Prostate gland (tissue), 2 donors: ENCODE results near the gene TMEM44. TPM values are rescaled to one million over a fixed set of nuclear protein-coding genes. Genes with fewer than 3 reads are reported as not detected.

Experiments
- DNase-seq: peaks from one replicate; pipeline ENCODE4 v3.0.0-alpha.2; 2019; ENCODE audit warnings: low spot score
- H3K27ac ChIP-seq, 2 donors: fragments of 200-600 bp; sonication (generic); 2 replicates each; pipeline ENCODE4 v1.5.1; 2017 to 2019
- H3K27me3 ChIP-seq: fragments of 200-600 bp; sonication (generic); replicated peaks from 2 replicates; pipeline ENCODE4 v1.5.1; 2019; ENCODE audit not compliant: insufficient read depth
- H3K36me3 ChIP-seq, 2 donors: fragments of 200-600 bp; sonication (generic); 1 replicate in 1 of 2; 2 replicates in 1 of 2; pipeline versions ENCODE4 v1.5.1 to v1.8.1; 2017 to 2019
- H3K4me1 ChIP-seq: fragments of 200-600 bp; sonication (generic); replicated peaks from 2 replicates; pipeline ENCODE4 v1.5.1; 2019
- H3K4me3 ChIP-seq, 2 donors: fragments of 200-600 bp; sonication (generic); 2 replicates each; pipeline ENCODE4 v1.5.1; 2017 to 2019
- H3K9me3 ChIP-seq: fragments of 200-600 bp; sonication (generic); 2 replicates; pipeline ENCODE4 v1.5.1; 2017
- CTCF ChIP-seq, 4 experiments: fragments of 200-600 bp in 2 of 4; fragments of 450-650 bp in 2 of 4; sonication (generic) in 2 of 4; IDR thresholded peaks; 1 replicate in 3 of 4; 2 replicates in 1 of 4; pipeline ENCODE4 v1.5.1; 2016 to 2019; ENCODE audit warnings: antibody characterized with exemption in 4 of 4, mild to moderate bottlenecking in 2 of 4, moderate library complexity in 2 of 4
- POLR2A ChIP-seq: fragments of 450-650 bp; IDR thresholded peaks from one replicate; pipeline ENCODE4 v1.6.1; 2016; ENCODE audit warnings: antibody characterized with exemption, mild to moderate bottlenecking
- POLR2AphosphoS5 ChIP-seq: sonication (generic); formaldehyde crosslinking; IDR thresholded peaks from one replicate; pipeline ENCODE4 v1.6.1; 2017; ENCODE audit warnings: antibody characterized with exemption
- WGBS: methylation state at CpG from one replicate; pipeline ENCODE4 v1.1.5; 2018; 5-methylcytosine and 5-hydroxymethylcytosine counted together
- intact Hi-C: fragments of 100-400 bp; cut with DNase I; formaldehyde crosslinking; loops from one replicate; pipeline ENCODE4 v1.14.2; 2022
- total RNA-seq, 2 donors: library from RNA; depleted of rRNA; stranded (reverse); fragments of >200 nt; gene quantifications; one replicate each; pipeline ENCODE4 v1.1.0, GENCODE V29; 2016

Gene TMEM44
- total RNA-seq, 2 donors from 2014 or later, result 11.0 to 11.1 TPM

- Histone ChIP-seq H3K9me3 (no peaks in the 10 kb centered on the region), H3K27me3 (no peaks in the 10 kb centered on the region), H3K4me1 (no peaks in the 10 kb centered on the region), H3K4me3 (no peak overlapping the region), H3K27ac (no peak overlapping the region), H3K36me3 (no peaks in the 10 kb centered on the region)
- intact Hi-C loops, result no loop called here
- DNase-seq, result no peak
- 71% methylated on average over 8 of the region's 8 CpGs for WGBS
- TF ChIP-seq POLR2AphosphoS5 (no peak), POLR2A (no peak), CTCF (IDR thresholded peaks at IDR 0.05) (no peak)
These were observed 54.1 kb downstream of the TMEM44 start for GRCh38 chr3:194579091-194579606.

DNA sequence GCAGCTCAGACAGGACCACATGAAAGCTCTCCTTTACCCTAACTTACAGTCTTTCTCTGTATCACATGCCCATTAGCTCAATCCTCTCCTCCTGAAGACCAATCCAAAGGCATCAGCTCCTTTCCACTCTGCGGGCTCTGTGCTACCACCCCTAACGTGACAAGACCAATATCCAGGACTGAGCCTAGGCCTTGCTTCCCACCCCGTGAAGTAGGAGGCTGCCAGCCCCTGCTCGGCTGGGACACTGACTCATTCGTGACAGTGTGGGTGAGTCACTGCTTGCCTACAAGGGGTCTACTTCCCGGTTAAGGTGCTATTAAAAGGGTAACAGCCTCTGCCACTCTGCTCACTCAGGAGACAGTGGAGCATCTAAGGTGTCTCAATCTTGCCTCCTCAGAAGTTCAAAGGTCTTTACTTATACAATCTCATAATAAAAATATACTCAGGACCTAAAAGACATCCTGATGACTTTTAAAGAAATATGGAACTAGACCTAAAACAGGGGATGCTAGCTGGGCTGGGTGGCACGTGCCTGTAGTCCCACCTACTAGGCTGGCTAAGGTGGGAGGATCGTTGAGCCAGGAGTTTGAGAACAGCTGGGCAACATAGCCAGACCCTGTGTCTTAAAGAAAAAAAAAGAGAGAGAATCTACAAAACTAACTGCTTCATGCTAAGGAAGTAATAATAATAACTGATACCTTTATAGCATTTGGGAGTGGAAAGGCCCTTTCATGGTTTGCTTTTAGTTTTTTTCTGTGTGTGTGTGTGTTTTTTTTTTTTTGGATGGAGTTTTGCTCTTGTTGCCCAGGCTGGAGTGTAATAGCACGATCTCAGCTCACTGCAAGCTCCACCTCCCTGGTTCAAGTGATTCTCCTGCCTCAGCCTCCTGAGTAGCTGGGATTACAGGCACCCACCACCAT lies 55.0 kb downstream of the TMEM44 start:
- H3K27ac ChIP-seq, result no peak overlapping the region
- no peak overlapping the region for H3K4me3 ChIP-seq
- no peak for DNase-seq
- intact Hi-C loops, result no loop called here
- no peak for TF ChIP-seq POLR2A
- TF ChIP-seq POLR2AphosphoS5, result no peak
- TF ChIP-seq CTCF (IDR thresholded peaks at IDR 0.05), result no peak
- H3K27me3 ChIP-seq, result no peaks in the 10 kb centered on the region
- no peaks in the 10 kb centered on the region for H3K4me1 ChIP-seq
- no peaks in the 10 kb centered on the region for H3K36me3 ChIP-seq
- H3K9me3 ChIP-seq, result no peaks in the 10 kb centered on the region
- WGBS, result 49% methylated on average over 9 of the region's 9 CpGs

GRCh38 chr3:194575484-194576210 lies 57.6 kb downstream of the TMEM44 start:
- no peak for DNase-seq
- WGBS, result 81% methylated on average over 9 of the region's 9 CpGs
- Histone ChIP-seq H3K4me1 (no peaks in the 10 kb centered on the region), H3K4me3 (no peak overlapping the region), H3K27me3 (no peaks in the 10 kb centered on the region), H3K36me3 (no peaks in the 10 kb centered on the region), H3K27ac (no peak overlapping the region), H3K9me3 (no peaks in the 10 kb centered on the region)
- no peak for TF ChIP-seq POLR2AphosphoS5
- no peak for TF ChIP-seq CTCF (IDR thresholded peaks at IDR 0.05)
- no peak for TF ChIP-seq POLR2A
- intact Hi-C loops, result no loop called here

GRCh38 chr3:194574639-194575483 lies 58.4 kb downstream of the TMEM44 start:
- no peak for DNase-seq
- WGBS, result 78% methylated on average over 15 of the region's 15 CpGs
- no peaks in the 10 kb centered on the region for H3K9me3 ChIP-seq
- H3K36me3 ChIP-seq, result no peaks in the 10 kb centered on the region
- H3K27me3 ChIP-seq, result no peaks in the 10 kb centered on the region
- TF ChIP-seq POLR2AphosphoS5, result no peak
- TF ChIP-seq POLR2A, result no peak
- TF ChIP-seq CTCF (IDR thresholded peaks at IDR 0.05), result no peak
- no peak overlapping the region for H3K4me3 ChIP-seq
- no peak overlapping the region for H3K27ac ChIP-seq
- intact Hi-C loops, result loop anchor here (5.0 kb wide), 1 partner anchor 103 kb away; no protein-coding TSS in a partner anchor
- H3K4me1 ChIP-seq, result no peaks in the 10 kb centered on the region
